Right lung (tissue), 10 donors: ENCODE measurements around the gene LHX3. TPM values are rescaled to one million over a fixed set of nuclear protein-coding genes. Genes with fewer than 3 reads are reported as not detected.

Experiments
- DNase-seq, 2 donors: peaks; one replicate each; pipeline ENCODE4 v3.0.0-alpha.2; 2013
- long read RNA-seq, 8 donors: transcript quantifications; one replicate each; lab custom pipeline, GENCODE V29; 2026
- polyA plus RNA-seq, 5 donors: library from polyadenylated mRNA; unstranded; fragments of 120-200 nt; gene quantifications; one replicate each; pipeline versions ENCODE4 v1.2.1 to v1.2.3, GENCODE V29; 2013; ENCODE audit warnings: inconsistent platforms in 1 of 5, low replicate concordance in 1 of 5; ENCODE audit not compliant: insufficient read length in 5 of 5, insufficient read depth in 1 of 5

Gene LHX3
- polyA plus RNA-seq, result not detected
- long read RNA-seq, donor 1, result 0 reads
- long read RNA-seq, donor 2, result 0 reads
- long read RNA-seq, donor 3, result 0 reads
- long read RNA-seq, donor 4, result 0 reads
- long read RNA-seq, donor 5, result 0 reads
- long read RNA-seq, donor 6, result 0 reads
- long read RNA-seq, donor 7, result 0 reads
- long read RNA-seq, donor 8, result 0 reads

GRCh38 chr9:136204838-136205706 is at the start of gene LHX3:
LHX3 (minus strand) TSS chr9:136205128; CDS start chr9:136205012, 116 bp downstream.
- peak; percentile 8 to 32 for DNase-seq

GRCh38 chr9:136253246-136254130 is 48.6 kb upstream of the LHX3 start:
- no peak for DNase-seq

GRCh38 chr9:136252846-136253245 is 47.9 kb upstream of the LHX3 start:
- DNase-seq, result no peak

- no peak for DNase-seq
Measured at GRCh38 chr9:136252281-136252680, 47.4 kb upstream of the LHX3 start.

- DNase-seq, result no peak
Measured at GRCh38 chr9:136251264-136252115, 46.6 kb upstream of the LHX3 start.

- no peak for DNase-seq
Measured at GRCh38 chr9:136250676-136251075, 45.7 kb upstream of the LHX3 start.

GRCh38 chr9:136249877-136250559 is 45.1 kb upstream of the LHX3 start:
- DNase-seq, result no peak

GRCh38 chr9:136248951-136249876 is 44.3 kb upstream of the LHX3 start:
- DNase-seq, result no peak

- no peak for DNase-seq
Measured at GRCh38 chr9:136247947-136248637, 43.2 kb upstream of the LHX3 start.

GRCh38 chr9:136247551-136247916 is 42.6 kb upstream of the LHX3 start:
- DNase-seq, result no peak

DNA sequence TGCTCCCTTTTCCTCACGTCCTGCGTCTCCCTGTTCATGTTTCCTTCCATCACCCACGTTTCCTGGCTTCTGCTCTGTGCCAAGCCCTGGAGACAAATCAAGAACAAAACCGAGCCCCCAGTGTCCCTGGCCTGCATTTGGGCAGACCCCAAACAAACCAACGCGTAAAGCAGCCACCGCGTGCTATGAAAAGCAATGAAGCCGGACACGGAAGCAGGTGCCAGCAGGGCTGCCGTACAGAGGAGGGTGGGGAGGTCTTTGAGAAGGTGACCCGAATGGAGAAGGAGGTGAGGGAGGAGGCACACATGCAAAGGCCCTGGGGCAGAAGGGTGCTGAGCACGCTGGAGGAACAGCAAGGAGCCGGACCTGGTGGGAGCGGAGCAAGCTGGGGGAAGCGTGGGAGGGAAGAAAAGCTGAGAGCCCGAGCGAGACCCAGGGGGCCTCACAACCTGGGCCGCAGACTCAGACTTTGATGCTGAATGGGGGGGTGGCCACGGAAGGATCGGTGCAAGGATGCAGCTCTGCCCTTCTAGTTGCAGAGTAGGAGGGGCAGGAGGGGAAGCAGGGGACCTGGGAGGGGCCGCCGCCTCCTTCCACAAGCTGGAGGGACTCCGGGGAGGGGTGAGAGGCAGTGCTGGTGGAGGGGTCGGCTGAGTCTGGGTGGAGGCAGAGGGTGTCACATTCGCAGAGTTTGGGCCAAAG is 42.1 kb upstream of the LHX3 start:
- DNase-seq, result no peak

DNA sequence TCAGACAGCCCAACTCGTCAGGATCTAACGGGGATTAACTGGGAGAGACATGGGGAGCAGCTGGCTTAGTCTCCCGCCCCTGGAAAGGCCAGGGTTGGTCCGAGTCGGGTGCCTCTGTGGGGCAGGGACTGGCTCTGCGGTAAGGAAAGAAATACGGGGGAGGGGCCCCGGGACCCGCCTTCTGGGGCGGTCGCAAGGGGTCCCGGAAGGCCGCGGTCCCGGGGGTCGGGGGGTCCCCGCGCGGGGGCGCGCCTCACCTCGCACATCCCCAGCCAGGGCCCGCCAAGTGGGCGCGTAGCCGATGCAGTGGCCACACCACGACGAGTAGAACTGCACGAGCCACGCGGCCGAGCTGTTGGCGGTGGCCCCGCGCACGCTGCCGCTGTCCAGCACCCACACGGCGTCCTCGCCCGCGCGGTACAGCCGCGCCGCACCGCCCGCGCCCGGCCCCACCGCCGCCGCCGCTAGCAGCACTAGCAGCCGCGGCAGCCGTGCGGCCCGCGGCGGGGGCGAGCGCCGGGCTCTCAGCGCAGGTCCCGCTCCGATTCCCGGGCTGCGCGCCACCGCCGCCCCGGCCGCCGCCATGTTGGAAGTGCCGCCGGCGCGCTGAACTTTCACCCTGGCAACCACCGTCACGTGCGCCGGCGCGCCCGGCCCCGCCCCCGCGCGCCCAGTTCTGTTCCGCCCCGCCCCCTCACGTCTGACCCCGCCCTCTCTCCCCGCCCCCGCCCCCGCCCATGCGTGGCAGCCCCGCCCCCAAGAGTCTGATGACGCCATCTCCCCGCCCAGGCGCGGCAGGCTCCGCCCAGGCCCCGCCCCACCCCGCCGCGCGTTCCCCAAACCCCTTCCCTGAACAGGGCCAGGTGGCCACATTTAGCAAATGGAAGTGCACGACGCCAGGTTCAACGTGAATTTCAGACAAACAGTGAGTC is 40.6 kb upstream of the LHX3 start, which contains the start of gene QSOX2:
Gene QSOX2, minus strand, starts transcription at position 594 of the 932 bp plus-strand sequence. Its CDS starts 9 bp downstream, at position 585.
- DNase-seq, result peak; percentile 70 to 74

DNA sequence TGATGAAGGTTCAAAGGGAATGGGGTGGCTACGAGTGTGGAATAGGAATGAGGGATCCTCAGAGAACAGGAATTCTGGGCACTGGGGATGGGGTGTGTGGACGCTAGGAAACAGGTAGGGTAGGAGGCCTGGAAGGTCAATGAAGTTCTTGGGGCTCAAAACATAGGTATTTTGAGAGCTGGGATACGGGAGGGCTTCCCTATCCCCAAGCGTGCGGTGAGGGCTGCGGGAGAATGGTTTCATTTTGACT is 40.0 kb upstream of the LHX3 start:
- DNase-seq, result no peak

DNA sequence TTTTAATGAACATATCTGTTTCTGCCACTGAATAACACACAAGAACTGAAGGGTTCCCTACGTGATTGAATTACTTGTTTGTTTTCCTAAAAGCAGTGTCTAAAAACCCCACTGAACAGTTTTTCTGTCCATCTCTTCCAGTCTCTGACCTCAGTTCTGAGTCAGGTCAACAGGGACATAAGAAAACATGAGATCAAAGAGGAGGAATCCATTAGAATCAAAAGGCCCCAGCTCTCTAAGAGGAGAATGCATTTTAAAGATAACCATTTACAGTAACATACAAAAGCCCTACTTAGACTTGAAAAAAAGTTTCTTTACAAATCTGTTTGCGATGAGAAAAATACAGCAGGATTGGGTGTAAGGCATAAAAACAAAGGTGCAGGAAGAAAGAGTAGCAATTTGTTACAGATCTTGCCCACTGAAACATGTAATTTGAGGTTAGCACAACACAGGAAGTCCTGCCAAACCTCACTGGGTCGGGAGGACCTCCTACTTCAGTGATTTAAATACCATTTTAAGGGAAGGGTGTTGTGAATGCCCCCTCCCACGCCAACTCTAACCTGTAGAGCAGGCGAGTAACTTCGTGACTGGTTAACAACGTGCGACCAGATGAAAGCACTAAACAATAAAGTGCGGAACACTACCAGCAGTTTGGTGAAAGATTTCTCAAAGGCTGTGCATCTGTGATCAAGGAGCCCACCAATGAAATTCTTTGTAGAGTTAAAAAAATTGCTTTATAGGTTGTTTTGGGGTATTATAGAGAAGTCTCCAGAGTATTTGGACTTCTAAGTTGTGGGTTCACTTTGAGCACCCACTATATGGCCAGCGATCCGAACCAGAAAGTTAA is 39.4 kb upstream of the LHX3 start:
- no peak for DNase-seq

GRCh38 chr9:136243631-136244030 is 38.7 kb upstream of the LHX3 start:
- no peak for DNase-seq

- no peak for DNase-seq
Measured at GRCh38 chr9:136242918-136243525, 38.1 kb upstream of the LHX3 start.
